TTC549 (cell line): ENCODE measurements around the gene OR5M11.
"Not testable (repeated sequence)": the region's sequence is repeated elsewhere in the genome, so short reads cannot be mapped to it uniquely, and the experiment has no call there.

Experiments used
- FAIRE-seq: peaks from 2 replicates; lab custom pipeline; 2012; peaks lifted over from hg19 to GRCh38; lab: Jason Lieb, UNC

OR5M11 gene

DNA sequence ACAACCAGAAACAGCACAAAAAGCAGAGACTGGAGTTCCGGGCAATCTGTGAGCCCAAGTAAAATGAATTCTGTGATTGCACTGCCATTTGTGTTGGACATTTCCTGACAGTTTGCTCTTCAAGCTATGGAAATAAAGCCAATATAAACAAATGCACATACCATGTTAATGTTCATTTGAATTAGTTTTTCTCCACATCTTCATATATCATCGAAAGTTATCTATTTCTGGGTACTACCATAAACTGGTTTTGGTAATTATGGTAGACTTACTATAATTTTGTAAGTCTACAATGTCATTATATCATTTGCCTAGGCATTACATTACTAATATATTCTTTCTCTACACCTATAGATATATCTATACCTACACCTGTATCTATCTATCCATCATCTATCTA is at the start of gene OR5M11:
TSS of gene OR5M11 (minus strand) at position 101 of the 400 bp plus-strand sequence. CDS start at position 101, 0 bp downstream.
- FAIRE-seq: no peak

DNA sequence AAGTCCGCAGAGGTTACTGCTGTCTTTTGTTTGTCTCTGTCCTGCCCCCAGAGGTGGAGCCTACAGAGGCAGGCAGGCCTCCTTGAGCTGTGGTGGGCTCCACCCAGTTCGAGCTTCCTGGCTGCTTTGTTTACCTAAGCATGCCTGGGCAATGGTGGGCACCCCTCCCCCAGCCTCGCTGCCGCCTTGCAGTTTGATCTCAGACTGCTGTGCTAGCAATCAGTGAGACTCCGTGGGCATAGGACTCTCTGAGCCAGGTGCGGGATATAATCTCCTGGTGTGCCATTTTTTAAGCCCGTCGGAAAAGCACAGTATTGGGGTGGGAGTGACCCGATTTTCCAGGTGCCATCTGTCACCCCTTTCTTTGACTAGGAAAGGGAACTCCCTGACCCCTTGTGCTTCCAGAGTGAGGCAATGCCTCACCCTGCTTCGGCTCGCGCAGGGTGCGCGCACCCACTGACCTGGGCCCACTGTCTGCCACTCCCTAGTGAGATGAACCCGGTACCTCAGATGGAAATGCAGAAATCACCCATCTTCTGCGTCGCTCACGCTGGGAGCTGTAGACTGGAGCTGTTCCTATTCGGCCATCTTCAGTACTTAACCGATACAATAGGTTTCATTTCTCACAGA is 49.1 kb upstream of the OR5M11 start:
- FAIRE-seq: not testable (repeated sequence)

DNA sequence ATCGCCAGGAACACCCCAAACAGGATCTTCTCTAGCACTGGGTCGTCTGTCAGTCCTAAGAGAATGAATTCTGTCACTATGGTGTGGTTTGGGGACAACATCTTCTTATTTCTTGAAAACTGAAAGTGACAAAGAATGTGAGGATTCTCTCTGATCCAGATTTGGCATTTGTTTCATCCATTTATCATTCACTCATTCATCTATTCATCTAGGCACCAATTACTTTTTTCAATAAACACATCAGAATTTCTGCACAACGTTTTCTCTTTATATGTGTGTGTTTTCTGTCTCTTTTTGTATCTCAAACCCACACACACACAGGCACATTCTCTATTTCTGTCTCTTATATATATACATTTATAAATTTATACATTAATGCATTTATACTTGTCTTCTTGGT is 34.6 kb upstream of the OR5M11 start, which contains the start of gene OR5M10:
TSS of gene OR5M10 (minus strand) at position 101 of the 400 bp plus-strand sequence. CDS start at position 101, 0 bp downstream.
- FAIRE-seq: no peak

DNA sequence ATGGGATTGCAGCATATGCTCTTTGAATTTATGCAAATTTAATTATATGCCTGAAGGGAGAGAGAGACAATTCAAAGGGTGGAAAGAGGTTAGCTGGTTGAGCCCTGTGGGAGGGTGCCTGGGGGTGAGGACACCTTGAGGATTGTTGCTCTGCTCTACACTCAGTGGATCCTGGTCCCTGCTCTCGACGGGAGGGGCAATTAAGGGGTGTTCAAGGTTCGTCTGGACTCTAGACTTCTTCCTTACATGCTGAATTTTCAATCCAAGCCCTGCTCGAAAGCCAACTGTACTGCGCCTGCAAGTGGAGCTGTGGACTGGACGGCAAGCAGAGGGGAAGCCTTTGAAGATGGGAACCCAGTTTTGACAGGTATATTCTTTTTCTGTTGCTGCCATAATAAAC is 15.5 kb upstream of the OR5M11 start:
- no peak for FAIRE-seq

DNA sequence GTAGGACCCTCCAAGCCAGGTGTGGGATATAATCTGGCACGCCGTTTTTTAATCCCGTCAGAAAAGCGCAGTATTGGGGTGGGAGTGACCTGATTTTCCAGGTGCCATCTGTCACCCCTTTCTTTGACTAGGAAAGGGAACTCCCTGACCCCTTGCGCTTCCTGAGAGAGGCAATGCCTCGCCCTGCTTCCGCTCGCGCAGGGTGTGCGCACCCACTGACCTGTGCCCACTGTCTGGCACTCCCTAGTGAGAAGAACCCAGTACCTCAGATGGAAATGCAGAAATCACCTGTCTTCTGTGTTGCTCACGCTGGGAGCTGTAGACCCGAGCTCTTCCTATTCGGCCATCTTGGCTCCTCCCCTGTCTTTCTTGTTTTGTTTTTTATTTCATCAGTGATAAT is 11.6 kb upstream of the OR5M11 start:
- not testable (repeated sequence) for FAIRE-seq

DNA sequence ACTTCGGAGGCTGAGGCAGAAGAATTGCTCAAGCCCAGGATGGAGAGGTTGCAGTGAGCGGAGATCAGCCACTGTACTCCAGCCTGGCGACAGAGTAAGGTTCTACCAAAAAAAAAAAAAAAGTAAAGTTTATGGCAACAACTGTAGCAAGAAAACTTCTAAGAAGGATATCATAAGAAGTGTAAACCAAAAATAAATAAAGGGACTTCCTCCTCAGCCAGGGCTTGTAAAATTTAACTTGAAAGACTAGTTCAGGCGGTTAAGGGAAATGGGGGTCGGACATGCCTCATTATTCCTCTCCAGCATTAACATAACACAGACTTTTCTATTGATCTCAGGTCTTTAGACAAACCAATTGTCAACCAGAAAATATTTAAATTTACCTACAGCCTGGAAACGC is 2.5 kb upstream of the OR5M11 start:
- FAIRE-seq: no peak

DNA sequence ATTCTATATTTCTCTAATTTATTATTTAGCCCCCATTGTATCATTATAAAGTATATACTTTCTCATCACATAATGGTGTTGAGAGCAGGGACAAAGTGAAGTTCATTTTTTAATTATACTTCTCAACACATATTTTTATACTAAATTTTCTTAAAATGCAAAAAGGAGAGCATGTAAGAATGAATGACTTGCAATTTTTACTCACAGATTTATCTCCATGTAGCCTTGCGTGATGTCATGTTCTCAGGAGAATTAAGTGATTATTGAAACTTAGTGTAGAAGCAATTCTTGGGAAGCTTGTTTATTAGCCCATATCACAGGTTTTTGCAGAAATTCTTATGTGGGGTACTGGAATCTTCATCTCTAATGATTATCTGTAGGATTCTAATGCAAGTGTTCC is 682 bp upstream of the OR5M11 start:
- FAIRE-seq: no peak

DNA sequence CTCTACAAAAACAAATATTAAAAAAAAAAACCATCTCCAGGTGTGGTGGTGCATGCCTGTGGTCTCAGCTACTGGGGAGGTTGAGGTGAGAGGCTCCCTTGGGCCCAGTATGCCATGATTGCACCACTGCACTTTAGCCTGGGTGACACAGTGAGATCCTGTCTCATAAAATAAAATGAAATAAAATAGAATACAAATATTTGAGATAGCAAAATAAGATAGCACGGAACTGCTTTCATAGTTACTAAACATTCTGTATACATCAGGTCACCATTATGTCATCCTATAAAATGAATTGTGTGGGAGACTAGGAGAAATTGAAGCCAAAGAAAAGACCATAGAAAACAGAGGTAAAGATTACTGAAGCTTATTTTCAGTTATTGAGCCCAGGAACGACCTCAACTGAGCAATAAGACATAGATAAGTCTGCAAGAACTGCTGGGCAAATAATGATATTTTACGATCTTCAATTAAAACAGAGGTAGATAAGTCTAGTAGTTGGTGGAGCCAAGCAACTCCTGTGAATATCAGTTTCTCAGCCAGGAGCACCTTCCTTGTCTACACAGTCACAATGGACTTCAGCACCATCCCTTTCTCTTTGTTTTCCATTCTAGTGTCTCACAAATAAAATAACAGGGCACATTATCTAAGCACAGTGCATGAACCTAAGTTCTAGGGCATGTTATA is 9.9 kb downstream of the OR5M11 start:
- FAIRE-seq: no peak

DNA sequence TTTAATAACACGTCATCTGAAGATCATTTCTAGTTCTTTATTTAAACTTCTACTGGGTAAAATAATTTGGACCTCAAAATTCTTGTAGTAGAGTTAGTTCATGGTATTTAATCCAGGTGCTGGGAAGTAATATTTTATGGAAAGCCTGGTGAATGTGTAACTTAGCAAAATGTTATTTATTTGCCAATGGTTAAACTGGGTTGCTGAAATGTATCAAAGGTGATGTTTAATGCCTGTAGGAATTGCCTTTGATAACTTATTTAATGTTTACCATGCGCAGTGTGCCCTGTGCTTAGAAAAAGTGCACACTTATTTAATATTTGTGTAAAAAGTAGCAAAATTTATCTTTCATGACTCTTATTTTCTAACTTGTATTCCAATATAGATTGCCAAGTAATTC is 11.2 kb downstream of the OR5M11 start:
- FAIRE-seq: no peak

DNA sequence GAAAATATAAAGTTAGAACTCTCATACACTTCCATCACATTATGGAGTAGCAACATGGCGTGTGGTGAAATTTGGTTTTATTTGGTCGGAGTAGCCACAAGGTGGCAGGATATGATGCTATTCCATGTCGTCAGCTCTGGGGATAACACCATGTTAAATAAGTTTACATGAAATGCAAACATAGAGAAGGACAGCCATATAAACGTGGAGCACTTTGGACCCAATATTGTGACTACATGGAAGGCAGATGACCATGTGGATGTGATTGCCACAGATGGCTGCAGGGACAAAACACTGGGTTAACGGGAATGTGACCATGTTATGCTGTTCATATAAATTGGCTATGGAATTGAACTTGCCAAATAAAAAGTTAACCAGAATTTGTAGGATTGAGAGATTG is 21.0 kb downstream of the OR5M11 start:
- no peak for FAIRE-seq

DNA sequence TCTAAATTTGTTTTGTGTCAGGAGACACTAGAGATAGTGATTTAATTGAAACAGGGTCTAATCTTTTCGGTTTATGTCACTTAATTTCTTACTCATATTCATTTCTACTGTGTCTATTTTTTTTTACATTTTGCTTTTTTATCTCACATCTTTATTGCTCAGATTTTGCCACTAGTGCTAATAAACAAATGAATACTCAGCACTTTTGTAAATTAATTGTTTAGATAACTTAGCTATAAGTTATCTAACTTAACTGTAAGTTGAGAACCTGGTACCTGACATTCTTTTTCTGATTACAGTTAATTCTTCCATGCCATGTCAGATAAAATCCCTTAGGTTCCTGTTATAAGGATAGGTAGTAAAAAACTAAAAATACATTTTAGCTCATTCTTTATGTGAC is 29.8 kb downstream of the OR5M11 start:
- no peak for FAIRE-seq

DNA sequence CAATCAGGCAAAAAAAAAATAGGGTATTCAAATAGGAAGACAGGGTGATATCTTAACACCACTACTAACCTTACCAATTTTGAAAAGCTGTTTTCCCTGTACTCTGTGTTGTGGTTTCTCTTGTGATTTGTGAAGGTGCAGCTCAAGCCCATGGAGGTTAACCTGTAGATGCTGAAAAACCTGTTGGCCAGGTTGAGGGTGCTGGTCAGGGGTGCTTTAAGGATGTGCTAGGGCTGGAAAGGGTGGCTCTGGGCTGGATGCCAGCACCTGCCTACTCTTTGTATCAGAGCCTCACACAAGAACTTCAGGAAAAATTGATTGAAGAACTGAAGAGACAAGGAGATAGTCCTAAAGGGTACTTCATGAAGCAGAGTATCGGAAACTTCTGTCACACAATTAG is 33.6 kb downstream of the OR5M11 start:
- no peak for FAIRE-seq

DNA sequence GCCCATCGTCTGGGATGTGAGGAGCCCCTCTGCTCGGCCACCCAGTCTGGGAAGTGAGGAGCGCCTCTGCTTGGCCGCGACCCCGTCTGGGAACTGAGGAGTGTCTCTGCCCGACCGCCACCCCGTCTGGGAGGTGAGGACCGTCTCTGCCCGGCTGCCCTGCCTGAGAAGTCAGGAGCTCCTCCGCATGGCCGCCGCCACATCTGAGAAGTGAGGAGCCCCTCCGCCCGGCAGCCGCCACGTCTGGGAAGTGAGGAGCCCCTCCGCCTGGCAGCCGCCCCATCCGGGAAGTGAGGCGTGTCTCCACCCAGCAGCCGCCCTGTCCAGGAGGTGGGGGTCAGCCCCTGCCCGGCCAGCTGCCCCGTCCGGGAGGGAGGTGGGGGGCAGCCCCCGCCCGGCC is 46.0 kb downstream of the OR5M11 start:
- FAIRE-seq: no peak

DNA sequence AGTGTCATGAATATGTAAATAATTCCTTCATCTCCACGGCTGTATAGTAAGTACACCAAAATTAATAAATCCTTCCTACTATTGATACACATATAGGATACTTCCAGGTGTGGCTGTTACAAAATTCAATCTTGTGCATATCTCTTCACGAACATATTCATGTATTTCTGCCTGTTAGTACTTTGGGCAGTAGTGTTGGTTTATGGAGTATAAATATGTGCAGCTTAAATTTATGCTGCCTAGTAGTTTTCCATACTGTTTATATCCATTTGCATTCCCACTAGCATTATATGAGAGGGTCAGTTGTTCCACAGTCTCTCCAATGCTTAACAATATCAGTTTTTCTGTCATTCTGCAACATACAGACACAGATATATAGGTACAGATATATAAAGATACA is 47.9 kb downstream of the OR5M11 start:
- no peak for FAIRE-seq
